Measurements from ENCODE around the gene RNU6-1. TPM values are rescaled to one million over a fixed set of nuclear protein-coding genes. Genes with fewer than 3 reads are reported as not detected.

RNU6-1 gene
- total RNA-seq, 2 experiments from 2014 or later = not detected

DNA sequence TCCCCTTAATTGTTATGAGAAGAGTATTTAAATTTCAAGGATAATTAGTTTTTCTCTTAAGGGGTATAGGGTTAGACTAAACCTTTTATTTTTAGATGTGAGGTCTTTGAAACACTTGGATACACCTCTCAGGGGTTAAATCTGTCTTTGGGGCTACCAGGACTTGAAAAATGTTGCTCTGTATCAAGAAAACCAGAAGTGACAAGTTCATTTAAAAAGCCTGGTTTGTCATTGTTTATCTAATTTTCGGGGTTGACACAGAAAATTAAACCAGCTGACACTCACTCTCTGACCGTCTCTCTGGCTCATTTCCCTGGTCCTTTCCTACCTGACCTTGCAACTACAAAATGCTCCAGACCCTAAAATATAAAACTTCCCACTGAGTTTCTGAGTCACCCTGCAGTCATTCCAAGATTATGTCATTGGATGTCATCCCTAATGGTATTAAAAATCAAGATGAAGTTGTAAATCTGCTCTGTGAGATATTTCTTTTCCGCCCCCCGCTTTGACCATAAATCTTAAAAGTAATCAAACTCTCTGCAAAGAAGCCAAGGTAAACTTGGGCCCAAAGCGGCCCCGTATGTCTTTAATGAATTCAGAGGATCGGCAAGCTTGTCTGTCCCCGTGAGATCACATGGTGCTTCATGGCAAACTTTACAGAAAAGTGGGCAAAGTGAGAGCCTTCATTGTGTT is 47.4 kb downstream of the RNU6-1 start:
- Histone ChIP-seq H4K20me1 (ENCODE audit: insufficient read depth, low read length) (no peaks in the 10 kb centered on the region), H3K9me2 (ENCODE audit: insufficient read depth, low read length) (no peaks in the 10 kb centered on the region), H3K27ac (ENCODE audit: low read depth, low read length, poor library complexity, severe bottlenecking) (no peak overlapping the region), H3K4me1 (ENCODE audit: insufficient read depth, low read length, poor library complexity, severe bottlenecking) (peaks cover 47% of the 10 kb centered on the region), H2AFZ (ENCODE audit: low read length) (no peak overlapping the region), H3K4me3 (ENCODE audit: low read depth, low read length, poor library complexity, severe bottlenecking) (no peak overlapping the region), H3K79me2 (ENCODE audit: insufficient read depth, low read depth, low read length) (no peaks in the 10 kb centered on the region), H3K4me2 (ENCODE audit: low read length) (no peak overlapping the region), H3K36me3 (ENCODE audit: insufficient read depth, low read length) (peaks cover 11% of the 10 kb centered on the region), H3K9me3 (ENCODE audit: low read length) (peaks cover 14% of the 10 kb centered on the region)
- CTCF ChIA-PET (ENCODE audit: unreplicated experiment) = no interaction called here
- POLR2A ChIA-PET = interaction anchor here (0.5 to 2.1 kb wide), 4 partner anchors 8 to 157 kb away, joined by 3 to 13 read pairs (median 5); no protein-coding TSS in a partner anchor
- no peak for DNase-seq (ENCODE audit: low spot score)
- TF ChIP-seq, protein P1, sequence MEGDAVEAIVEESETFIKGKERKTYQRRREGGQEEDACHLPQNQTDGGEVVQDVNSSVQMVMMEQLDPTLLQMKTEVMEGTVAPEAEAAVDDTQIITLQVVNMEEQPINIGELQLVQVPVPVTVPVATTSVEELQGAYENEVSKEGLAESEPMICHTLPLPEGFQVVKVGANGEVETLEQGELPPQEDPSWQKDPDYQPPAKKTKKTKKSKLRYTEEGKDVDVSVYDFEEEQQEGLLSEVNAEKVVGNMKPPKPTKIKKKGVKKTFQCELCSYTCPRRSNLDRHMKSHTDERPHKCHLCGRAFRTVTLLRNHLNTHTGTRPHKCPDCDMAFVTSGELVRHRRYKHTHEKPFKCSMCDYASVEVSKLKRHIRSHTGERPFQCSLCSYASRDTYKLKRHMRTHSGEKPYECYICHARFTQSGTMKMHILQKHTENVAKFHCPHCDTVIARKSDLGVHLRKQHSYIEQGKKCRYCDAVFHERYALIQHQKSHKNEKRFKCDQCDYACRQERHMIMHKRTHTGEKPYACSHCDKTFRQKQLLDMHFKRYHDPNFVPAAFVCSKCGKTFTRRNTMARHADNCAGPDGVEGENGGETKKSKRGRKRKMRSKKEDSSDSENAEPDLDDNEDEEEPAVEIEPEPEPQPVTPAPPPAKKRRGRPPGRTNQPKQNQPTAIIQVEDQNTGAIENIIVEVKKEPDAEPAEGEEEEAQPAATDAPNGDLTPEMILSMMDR (conservative IDR thresholded peaks at IDR 0.05; ENCODE audit: low read length) = no peak
- TF ChIP-seq EZH2phosphoT487 (IDR thresholded peaks at IDR 0.05; ENCODE audit: borderline replicate concordance, low read depth, low read length) = no peak
- BruUV-seq (replicated peaks) = no TSS peak
- intact Hi-C loops (cut with micrococcal nuclease; ENCODE audit: unreplicated experiment) = no loop called here

DNA sequence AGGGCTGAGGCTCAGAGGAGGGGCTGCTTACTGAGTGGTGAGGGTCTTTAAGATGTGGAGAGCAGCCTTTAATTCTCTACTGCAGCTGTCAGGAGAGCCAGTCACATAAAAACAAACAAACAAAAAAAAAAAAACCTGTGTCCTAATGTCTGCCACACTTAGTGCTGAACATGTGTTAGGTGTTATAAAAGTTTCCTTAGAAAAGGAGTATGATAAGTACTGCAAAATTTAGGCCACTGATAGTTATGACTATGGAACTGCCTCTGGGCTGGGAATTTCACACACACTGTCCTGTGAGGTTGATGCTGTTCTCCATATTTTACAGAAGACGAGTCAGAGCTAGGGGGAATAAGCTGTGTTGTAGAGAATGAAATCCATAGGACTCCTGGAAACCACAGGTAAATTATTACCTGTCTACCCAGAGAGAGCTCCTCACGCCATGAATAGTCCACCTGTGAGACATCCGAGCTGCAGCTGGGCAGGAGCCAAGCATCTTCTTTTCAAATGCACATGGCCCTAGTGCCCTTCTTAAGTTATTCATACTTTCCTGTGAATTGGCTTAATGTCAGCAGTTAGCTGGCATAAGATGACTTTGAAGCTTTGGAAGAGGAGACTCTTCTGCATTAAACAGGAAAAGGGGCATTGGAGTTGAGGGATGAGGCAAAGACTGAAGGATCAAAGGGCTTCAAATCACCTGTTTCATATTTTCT is 49.1 kb downstream of the RNU6-1 start:
- Histone ChIP-seq H3K4me1 (ENCODE audit: insufficient read depth, low read length, poor library complexity, severe bottlenecking) (peaks cover 48% of the 10 kb centered on the region), H3K4me3 (ENCODE audit: low read depth, low read length, poor library complexity, severe bottlenecking) (no peak overlapping the region), H3K9me2 (ENCODE audit: insufficient read depth, low read length) (no peaks in the 10 kb centered on the region), H4K20me1 (ENCODE audit: insufficient read depth, low read length) (no peaks in the 10 kb centered on the region), H3K9me3 (ENCODE audit: low read length) (peaks cover 14% of the 10 kb centered on the region), H3K79me2 (ENCODE audit: insufficient read depth, low read depth, low read length) (no peaks in the 10 kb centered on the region), H2AFZ (ENCODE audit: low read length) (no peak overlapping the region), H3K4me2 (ENCODE audit: low read length) (no peak overlapping the region), H3K27ac (ENCODE audit: low read depth, low read length, poor library complexity, severe bottlenecking) (no peak overlapping the region), H3K36me3 (ENCODE audit: insufficient read depth, low read length) (peaks cover 11% of the 10 kb centered on the region)
- intact Hi-C loops (cut with micrococcal nuclease; ENCODE audit: unreplicated experiment) = no loop called here
- TF ChIP-seq, protein P1 (conservative IDR thresholded peaks at IDR 0.05; ENCODE audit: low read length) = no peak
- POLR2A ChIA-PET = no interaction called here
- no peak for DNase-seq (ENCODE audit: low spot score)
- BruUV-seq (replicated peaks) = no TSS peak
- CTCF ChIA-PET (ENCODE audit: unreplicated experiment) = no interaction called here

Small RNA genes lying within 50 kb of the gene (small RNA-seq; reads per million reads assigned to genes)
- 0.31 reads per million for gene RNU6-1

Other genes with a start within 250 kb of the RNU6-1 start
- 1.1 and 1.5 TPM in 2 replicates for gene SKOR1, start 14.5 kb downstream of the RNU6-1 start, total RNA-seq (2014; rRNA removed; shearing (Covaris generic))
- 1.0 and 1.6 TPM in 2 replicates for gene SKOR1, start 14.5 kb downstream of the RNU6-1 start, total RNA-seq (2022)
- gene PIAS1, start 214.3 kb upstream of the RNU6-1 start, total RNA-seq (2014; rRNA removed; shearing (Covaris generic)) = 36.2 and 44.1 TPM in 2 replicates
- 59.0 and 72.8 TPM in 2 replicates for gene PIAS1, start 214.3 kb upstream of the RNU6-1 start, total RNA-seq (2022)